H4 (cell line): ENCODE results near the gene CETN1. TPM values are rescaled to one million over a fixed set of nuclear protein-coding genes. Genes with fewer than 3 reads are reported as not detected.

Experiments used
- DNase-seq: peaks from one replicate; pipeline ENCODE4 v3.0.0-alpha.2; 2015; ENCODE audit warnings: low spot score
- total RNA-seq: library from RNA; depleted of rRNA; stranded (reverse); fragments of >200 nt; shearing (Covaris generic); gene quantifications from 2 replicates; pipeline ENCODE4 v1.2.3, GENCODE V29; 2014; rRNA removed

Gene CETN1
- total RNA-seq, 1 experiment from 2014 or later, result not detected

GRCh38 chr18:622289-622688, 42.1 kb downstream of the CETN1 start:
- DNase-seq, result no peak

- DNase-seq, result peak; percentile 54
Measured at GRCh38 chr18:623761-624620, 43.8 kb downstream of the CETN1 start.

GRCh38 chr18:627231-627630, 47.1 kb downstream of the CETN1 start:
- DNase-seq, result no peak

GRCh38 chr18:629269-630150, 49.3 kb downstream of the CETN1 start:
- no peak for DNase-seq

- DNase-seq, result no peak
Measured at GRCh38 chr18:631560-631959, 51.4 kb downstream of the CETN1 start.

Other genes with a start within 250 kb of the CETN1 start
- 41.9 and 49.4 TPM in 2 replicates for gene COLEC12, start 79.7 kb upstream of the CETN1 start, total RNA-seq
- 0.18 and 0.50 TPM in 2 replicates for gene CLUL1, start 16.6 kb downstream of the CETN1 start, total RNA-seq
- 66.6 and 72.0 TPM in 2 replicates for gene TYMS, start 77.3 kb downstream of the CETN1 start, total RNA-seq
- 7.6 and 9.0 TPM in 2 replicates for gene ENOSF1, start 132.2 kb downstream of the CETN1 start, total RNA-seq
- gene YES1, start 231.9 kb downstream of the CETN1 start, total RNA-seq, result 95.7 and 101 TPM in 2 replicates